Inflammatory macrophage treated with lipopolysaccharide for 1 hour (primary cell): ENCODE results near the gene RAB17.

Source experiments
- DNase-seq, 2 donors: peaks; one replicate each; pipeline ENCODE4 v3.0.0-alpha.2; 2020 to 2022

Gene RAB17

GRCh38 chr2:237534380-237534779 is 56.2 kb downstream of the RAB17 start:
- DNase-seq = no peak

GRCh38 chr2:237533668-237534161 is 56.8 kb downstream of the RAB17 start:
- DNase-seq = peak in 1 of 2 donors; percentile 17

DNA sequence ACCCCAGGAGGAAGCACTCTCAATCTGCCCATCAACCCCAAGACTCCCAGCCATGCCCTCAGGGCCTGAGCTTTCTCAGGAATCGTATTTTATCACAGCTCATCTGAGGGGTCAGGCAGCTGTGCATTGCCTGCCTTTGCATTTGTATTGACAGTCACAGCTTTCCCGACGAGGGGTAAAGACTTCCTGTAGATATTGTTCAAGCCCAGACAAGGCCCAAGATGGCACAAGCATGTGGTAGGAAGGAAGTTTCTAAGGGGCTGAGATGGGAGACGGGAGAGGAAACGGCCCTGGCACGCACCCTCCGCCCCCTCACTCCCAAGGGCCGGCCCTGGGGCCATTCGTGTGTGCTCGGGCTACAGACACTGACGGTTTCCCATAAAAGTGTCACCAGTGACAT is 58.4 kb downstream of the RAB17 start:
- no peak for DNase-seq

GRCh38 chr2:237530472-237531433 is 59.8 kb downstream of the RAB17 start:
- peak in 1 of 2 donors; percentile 41 for DNase-seq

- DNase-seq = peak; percentile 40 to 44
Measured at GRCh38 chr2:237529452-237530402, 60.8 kb downstream of the RAB17 start.

- no peak for DNase-seq
Measured at GRCh38 chr2:237527766-237528165, 62.8 kb downstream of the RAB17 start.

- no peak for DNase-seq
Measured at GRCh38 chr2:237527233-237527632, 63.3 kb downstream of the RAB17 start.

- DNase-seq = no peak
Measured at GRCh38 chr2:237525559-237526157, 64.9 kb downstream of the RAB17 start.

DNA sequence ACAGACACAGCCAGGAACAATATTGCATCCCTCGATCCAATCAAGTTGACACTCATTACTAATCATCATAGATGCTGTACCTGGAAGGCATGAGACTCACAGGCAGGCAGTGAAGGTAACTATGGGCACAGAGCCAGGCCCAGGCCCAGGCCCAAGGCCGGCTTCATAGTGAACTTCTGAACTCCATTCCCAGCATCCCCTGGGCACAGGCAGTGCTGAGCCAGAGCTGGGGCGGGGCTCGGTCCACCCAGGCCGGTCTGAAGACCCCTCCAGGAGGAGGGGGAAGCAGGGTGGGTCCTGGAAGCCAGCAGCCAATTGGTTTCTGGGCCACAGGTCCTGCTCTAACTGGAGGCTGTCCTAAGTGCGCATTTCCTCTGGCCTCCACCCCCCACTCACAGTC is 65.9 kb downstream of the RAB17 start:
- DNase-seq = no peak
